ENCODE measurements around the gene SOX13. TPM values are rescaled to one million over a fixed set of nuclear protein-coding genes. Genes with fewer than 3 reads are reported as not detected.
A peak's percentile ranks its signal among the peaks of the same experiment; 100 is the strongest.

Gene SOX13
- polyA plus RNA-seq, 1 experiment, result 2.0 TPM

GRCh38 chr1:204151552-204152309 is 78.8 kb downstream of the SOX13 start, which contains the start of gene ETNK2:
Gene ETNK2, minus strand, starts transcription at chr1:204152044. Its CDS starts 192 bp downstream, at chr1:204151852.
- DNase-seq (ENCODE audit: low read depth, low spot score), result no peak

GRCh38 chr1:204152310-204153044 is 79.6 kb downstream of the SOX13 start:
- H3K9me3 ChIP-seq (ENCODE audit: control insufficient read depth, insufficient read depth, low read length), result no peaks in the 10 kb centered on the region
- ChIA-PET POLR2A (interaction anchor here (0.6 kb wide), 1 partner anchor 13 kb away, joined by 3 read pairs; no protein-coding TSS in a partner anchor), CTCF (interaction anchor here (0.7 to 2.8 kb wide), 4 partner anchors 10 to 246 kb away, joined by 4 to 12 read pairs (median 8); no protein-coding TSS in a partner anchor)
- DNase-seq (ENCODE audit: low read depth, low spot score), result no peak
- TF ChIP-seq CTCF (IDR thresholded peaks at IDR 0.05; ENCODE audit: low read depth, low read length), result no peak
- H3K27me3 ChIP-seq (ENCODE audit: control insufficient read depth, insufficient read depth, low read length), result peaks cover 12% of the 10 kb centered on the region
- peak overlapping the region; percentile 67 for H3K4me3 ChIP-seq (ENCODE audit: low read depth, low read length)
- H3K27ac ChIP-seq (ENCODE audit: low read depth, low read length), result no peak overlapping the region

More at GRCh38 chr1:204151552-204152309, 78.8 kb downstream of the SOX13 start, which contains the start of gene ETNK2:
- H3K27me3 ChIP-seq (ENCODE audit: control insufficient read depth, insufficient read depth, low read length), result peaks cover 11% of the 10 kb centered on the region
- POLR2A ChIA-PET, result interaction anchor here (0.6 kb wide), 1 partner anchor 13 kb away, joined by 3 read pairs; no protein-coding TSS in a partner anchor
- peak within 1 kb of the TSS; percentile 67 for H3K4me3 ChIP-seq (ENCODE audit: low read depth, low read length)
- TF ChIP-seq CTCF (IDR thresholded peaks at IDR 0.05; ENCODE audit: low read depth, low read length), result no peak
- CTCF ChIA-PET, result interaction anchor here (0.7 to 2.8 kb wide), 5 partner anchors 11 to 247 kb away, joined by 3 to 12 read pairs (median 5); no protein-coding TSS in a partner anchor
- H3K27ac ChIP-seq (ENCODE audit: low read depth, low read length), result no peak within 1 kb of the TSS
- no peaks in the 10 kb centered on the region for H3K9me3 ChIP-seq (ENCODE audit: control insufficient read depth, insufficient read depth, low read length)

- peaks cover 12% of the 10 kb centered on the region for H3K27me3 ChIP-seq (ENCODE audit: control insufficient read depth, insufficient read depth, low read length)
- ChIA-PET POLR2A (no interaction called here), CTCF (interaction anchor here (0.9 to 2.8 kb wide), 3 partner anchors 9 to 282 kb away, joined by 3 to 11 read pairs (median 4); no protein-coding TSS in a partner anchor)
- no peak for TF ChIP-seq CTCF (IDR thresholded peaks at IDR 0.05; ENCODE audit: low read depth, low read length)
- H3K27ac ChIP-seq (ENCODE audit: low read depth, low read length), result no peak overlapping the region
- H3K4me3 ChIP-seq (ENCODE audit: low read depth, low read length), result no peak overlapping the region
- DNase-seq (ENCODE audit: low read depth, low spot score), result no peak
- H3K9me3 ChIP-seq (ENCODE audit: control insufficient read depth, insufficient read depth, low read length), result no peaks in the 10 kb centered on the region
These were observed 80.8 kb downstream of the SOX13 start for GRCh38 chr1:204153667-204154066.

GRCh38 chr1:204154568-204155255 is 81.8 kb downstream of the SOX13 start:
- H3K9me3 ChIP-seq (ENCODE audit: control insufficient read depth, insufficient read depth, low read length), result no peaks in the 10 kb centered on the region
- no peak for DNase-seq (ENCODE audit: low read depth, low spot score)
- no peak overlapping the region for H3K4me3 ChIP-seq (ENCODE audit: low read depth, low read length)
- POLR2A ChIA-PET, result no interaction called here
- CTCF ChIA-PET, result interaction anchor here (0.7 to 0.9 kb wide), 3 partner anchors 7 to 244 kb away, joined by 3 to 4 read pairs (median 3); no protein-coding TSS in a partner anchor
- H3K27me3 ChIP-seq (ENCODE audit: control insufficient read depth, insufficient read depth, low read length), result peaks cover 12% of the 10 kb centered on the region
- no peak overlapping the region for H3K27ac ChIP-seq (ENCODE audit: low read depth, low read length)
- TF ChIP-seq CTCF (IDR thresholded peaks at IDR 0.05; ENCODE audit: low read depth, low read length), result no peak
